NCI-H82 treated with DMSO at 0.1 percent for 48 hours (cell line): Measurements from ENCODE around the gene WDR90.

Experiments
- DNase-seq: peaks from one replicate; lab custom pipeline; 2025; ENCODE audit not compliant: unreplicated experiment; lab: John Stamatoyannopoulos, UW

WDR90 gene

DNA sequence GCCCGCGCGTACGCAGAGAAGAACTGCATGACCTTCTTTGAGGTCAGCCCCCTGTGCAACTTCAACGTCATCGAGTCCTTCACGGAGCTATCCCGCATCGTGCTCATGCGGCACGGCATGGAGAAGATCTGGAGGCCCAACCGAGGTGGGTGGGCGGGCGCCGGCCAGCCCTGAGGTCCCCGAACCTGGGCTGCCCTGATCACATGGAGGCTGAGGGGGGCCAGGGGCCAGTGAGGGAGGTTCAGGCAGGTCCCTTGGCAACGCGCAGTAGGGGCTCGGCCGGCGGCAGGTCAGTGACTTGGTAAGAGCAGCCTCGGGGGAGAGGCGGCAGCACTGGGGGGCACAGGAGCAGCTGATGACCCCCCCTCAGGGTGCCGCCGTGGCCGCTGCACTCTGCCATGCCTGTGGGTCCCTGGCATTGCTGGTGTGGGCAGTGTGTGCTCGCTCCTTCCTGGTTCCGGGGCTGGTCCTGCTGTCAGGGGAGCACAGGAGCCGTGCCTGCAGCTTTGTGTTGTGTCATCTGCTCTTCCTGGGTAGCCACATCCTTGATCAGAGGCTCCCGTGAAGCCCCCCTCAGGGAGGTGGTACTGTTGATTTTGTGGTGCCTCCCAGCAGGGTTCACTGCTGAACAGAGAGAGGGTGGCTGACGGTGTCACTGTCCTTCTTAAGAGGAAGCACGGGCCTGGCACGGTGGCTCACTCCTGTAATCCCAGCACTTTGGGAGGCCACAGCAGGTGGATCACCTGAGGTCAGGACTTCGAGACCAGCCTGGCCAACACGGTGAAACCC, 23.0 kb upstream of the WDR90 start:
- no peak for DNase-seq

DNA sequence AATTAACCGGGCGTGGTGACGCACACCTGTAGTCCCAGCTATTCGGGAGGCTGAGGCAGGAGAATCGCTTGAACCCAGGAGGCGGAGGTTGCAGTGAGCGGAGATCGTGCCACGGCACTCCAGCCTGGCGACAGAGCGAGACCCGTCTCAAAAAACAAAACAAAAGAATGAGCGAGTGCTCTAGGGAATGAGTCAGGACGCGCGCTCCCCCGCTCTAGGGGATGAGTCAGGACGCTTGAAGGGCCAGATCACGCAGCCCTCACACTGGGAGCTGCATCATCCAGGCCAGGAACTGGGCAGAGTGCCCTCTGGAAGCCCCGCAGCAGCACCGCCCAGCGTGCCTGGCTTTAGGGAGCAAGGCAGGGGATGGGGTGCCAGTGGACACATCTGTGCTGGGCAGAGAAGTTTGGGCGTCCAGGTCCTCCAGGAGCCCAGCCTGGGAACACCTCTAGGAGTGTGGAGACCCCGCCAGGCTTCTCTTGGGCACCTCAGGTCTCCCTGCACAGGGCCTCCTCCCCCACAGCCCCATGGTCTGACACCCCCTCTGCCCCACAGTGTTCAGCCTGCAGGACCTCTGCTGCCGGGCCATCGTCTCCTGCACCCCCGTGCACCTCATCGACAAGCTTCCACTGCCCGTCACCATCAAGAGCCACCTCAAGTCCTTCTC, 22.2 kb upstream of the WDR90 start:
- no peak for DNase-seq

DNA sequence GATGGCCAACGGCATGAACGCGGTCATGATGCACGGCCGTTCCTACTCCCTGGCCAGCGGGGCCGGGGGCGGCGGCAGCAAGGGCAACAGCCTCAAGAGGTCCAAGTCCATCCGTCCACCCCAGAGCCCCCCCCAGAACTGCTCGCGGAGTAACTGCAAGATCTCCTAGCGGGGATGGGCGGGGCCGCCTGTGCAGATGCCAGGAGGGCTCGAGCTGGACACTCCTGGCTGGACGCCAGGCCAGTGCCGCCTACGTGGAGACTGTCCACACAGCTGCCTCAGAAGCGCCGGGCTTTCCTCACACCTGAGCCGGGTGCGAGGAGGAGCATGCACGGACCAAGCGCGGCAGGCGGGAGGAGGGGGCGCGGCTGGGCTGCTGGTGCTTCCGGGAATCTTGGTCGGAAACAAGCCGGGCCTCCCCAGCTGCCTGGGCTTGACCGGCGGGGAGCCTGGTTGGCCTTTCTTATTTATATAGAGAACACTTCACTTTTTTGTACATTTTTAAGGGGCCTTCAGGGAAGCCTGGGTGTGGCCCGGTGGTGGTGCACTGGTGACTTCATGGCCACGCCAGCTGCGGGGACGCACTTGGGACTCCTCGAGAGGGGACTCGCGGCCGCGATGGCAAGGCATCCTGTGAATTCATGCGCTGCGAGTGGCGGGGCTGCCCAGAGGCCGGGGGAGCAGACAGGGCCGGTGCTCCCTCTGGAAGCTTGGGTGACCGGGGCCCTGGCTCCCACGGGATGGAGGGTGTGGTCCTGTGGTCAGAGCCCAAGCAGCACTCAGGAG, 21.5 kb upstream of the WDR90 start:
- no peak for DNase-seq

DNA sequence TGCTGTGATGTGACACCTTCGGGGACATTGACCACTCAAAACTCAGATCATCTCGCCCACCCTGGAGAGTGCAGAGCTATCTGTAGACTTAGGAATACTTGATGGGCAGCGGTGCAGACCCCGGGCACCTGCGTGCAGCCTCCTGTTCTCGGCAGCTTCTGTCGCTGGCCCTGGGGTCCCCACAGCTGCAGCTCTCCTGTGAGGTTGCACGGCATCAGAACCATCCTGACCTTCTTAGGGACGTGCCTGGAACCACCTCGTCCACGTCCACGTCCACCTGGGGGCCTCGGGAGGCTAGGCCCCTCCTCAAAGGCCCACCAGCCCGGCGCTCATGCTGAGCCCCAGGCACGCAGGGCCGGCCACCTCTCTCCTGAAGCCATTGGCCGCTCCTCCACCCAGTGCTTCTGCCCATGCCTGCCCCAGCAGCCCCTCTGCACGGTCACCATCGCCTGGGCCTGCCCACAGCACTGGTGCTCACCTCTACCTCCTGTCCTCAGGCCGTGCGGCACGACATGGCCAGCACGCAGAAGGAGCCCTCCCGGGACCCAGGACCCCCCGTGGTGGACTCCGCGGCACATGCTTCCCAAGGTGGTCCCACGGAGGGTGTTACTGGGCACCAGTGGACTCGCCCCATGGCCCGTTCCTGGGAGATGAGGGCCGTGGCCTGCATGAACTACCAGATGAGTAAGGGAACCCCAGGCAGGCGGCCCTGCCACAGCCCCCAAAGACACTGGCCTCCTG, 20.7 kb upstream of the WDR90 start:
- DNase-seq: no peak

DNA sequence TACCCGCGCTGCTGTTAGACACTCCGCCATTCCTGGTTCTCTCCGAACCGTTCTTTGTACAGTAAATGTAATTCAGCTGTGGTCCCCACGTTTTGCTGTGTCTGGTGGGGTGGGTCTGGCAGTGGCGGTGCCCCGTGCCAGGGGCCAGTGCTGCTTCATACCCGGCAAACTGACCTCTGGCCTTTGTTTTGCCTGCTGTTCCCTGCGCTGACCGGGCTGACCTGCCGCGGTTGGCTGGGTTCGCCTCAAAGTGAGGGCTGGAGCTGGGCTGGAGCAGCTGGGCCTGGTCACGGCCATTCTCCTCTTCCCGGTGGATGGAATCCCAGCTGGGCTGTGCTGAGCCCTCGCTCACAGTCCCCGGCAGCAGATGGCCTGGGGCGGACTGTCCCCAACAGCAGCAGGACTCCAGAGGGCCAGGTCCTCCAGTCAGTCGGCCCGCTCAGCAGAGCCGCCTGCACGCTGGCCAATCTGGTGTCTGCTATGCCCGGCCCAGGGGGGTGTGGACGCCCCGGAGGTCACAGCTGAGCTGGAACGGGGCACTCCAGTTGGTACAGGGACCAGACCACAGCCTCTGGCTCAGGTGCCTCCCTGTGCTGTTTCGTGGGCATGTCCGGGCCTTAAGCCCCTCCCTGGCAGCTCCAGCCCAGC, 19.9 kb upstream of the WDR90 start:
- peak; percentile 31 for DNase-seq

DNA sequence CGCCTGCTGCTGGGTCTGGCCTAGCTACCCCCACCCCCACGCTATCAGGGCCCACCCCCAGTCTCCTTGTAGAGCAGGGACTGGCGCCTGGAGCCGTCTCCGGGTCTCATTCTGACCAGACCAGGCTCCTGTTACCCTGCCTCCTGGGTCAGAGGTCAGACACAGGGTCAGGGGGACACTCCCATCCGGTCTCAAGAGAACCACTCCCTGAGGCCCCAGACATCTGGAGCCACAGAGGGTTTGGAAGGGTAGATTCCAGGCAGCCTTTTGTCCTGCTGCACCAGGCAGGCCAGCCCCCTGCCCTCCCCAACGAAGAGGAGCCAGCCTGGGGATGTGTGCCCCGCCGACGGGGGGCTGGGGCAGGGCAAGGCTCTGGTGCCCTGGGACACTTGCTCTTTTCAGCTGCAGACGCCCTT, 19.3 kb upstream of the WDR90 start:
- DNase-seq: no peak

DNA sequence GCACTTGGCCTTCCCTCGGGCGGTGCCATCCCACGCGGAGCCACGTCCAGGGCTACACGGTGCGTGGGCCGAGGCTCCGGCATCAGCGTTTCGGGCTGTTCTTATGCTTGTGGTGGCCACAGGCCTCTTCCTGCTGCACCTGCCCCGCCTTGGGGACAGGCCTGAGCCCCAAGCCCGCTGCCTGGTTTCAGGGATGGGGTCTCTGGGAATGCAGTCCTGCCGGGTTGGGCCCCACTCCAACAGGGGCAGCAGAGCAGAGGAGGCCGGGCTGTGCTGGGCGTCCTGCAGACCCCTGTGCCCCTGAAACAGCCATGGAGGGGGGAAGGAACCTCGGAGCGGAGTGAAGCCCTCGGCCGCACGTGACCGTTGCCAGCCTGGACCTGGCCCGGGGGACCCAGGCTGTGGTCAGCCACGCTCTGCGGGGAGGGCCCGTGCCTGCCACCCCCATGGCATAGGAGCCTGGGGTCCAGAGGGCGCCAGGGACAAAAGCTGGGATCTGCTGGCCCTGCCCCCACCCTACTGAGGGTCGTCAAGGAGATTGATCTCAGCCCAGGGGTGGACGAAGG, 18.8 kb upstream of the WDR90 start:
- DNase-seq: no peak

DNA sequence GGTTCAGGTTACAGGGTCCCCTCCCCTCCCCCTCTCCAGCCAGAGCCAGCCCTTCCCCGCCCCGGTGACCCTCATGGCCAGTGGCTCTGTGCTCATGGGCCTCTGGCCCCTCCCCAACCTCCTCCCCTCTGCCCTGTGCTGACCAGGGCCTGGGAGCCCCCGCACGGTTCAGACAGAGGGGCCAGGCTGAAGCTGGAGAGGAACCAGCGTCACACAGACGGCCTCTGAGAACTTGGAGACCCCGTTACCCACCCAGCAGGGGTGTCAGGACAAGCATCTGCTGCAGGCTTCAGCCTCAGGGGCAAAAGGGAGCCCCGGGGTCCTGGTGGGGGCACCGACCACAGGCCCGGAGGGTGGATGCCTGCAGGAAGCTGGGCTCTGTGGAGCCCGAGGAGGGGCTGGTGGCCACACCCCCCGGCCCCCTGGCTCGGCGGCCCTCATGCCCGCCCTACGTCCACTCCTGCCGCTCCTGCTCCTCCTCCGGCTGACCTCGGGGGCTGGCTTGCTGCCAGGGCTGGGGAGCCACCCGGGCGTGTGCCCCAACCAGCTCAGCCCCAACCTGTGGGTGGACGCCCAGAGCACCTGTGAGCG, 18.3 kb upstream of the WDR90 start, which contains the start of gene WFIKKN1:
WFIKKN1 (plus strand) TSS at position 171 of the 591 bp plus-strand sequence; CDS start at position 440, 269 bp downstream.
- DNase-seq: no peak

DNA sequence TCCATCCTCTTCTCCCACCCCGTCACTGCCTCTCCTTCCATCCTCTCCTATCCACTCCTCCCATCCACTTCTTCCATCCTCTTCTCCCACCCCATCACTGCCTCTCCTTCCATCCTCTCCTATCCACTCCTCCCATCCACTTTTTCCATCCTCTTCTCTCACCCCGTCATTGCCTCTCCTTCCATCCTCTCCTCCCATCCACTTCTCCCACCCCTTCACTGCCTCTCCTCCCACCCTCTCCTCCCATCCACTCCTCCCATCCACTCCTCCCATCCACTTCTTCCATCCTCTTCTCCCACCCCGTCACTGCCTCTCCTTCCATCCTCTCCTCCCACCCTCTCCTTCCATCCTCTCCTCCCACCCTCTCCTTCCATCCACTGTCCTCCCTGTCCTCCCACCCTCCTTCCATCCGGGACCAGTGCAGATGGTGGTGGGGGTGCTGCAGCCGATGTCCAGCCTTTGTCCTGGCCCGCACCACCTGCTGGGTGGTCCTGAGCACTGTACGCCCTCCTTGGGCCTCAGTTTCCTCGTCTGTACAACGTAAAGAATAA, 17.3 kb upstream of the WDR90 start:
- no peak for DNase-seq

DNA sequence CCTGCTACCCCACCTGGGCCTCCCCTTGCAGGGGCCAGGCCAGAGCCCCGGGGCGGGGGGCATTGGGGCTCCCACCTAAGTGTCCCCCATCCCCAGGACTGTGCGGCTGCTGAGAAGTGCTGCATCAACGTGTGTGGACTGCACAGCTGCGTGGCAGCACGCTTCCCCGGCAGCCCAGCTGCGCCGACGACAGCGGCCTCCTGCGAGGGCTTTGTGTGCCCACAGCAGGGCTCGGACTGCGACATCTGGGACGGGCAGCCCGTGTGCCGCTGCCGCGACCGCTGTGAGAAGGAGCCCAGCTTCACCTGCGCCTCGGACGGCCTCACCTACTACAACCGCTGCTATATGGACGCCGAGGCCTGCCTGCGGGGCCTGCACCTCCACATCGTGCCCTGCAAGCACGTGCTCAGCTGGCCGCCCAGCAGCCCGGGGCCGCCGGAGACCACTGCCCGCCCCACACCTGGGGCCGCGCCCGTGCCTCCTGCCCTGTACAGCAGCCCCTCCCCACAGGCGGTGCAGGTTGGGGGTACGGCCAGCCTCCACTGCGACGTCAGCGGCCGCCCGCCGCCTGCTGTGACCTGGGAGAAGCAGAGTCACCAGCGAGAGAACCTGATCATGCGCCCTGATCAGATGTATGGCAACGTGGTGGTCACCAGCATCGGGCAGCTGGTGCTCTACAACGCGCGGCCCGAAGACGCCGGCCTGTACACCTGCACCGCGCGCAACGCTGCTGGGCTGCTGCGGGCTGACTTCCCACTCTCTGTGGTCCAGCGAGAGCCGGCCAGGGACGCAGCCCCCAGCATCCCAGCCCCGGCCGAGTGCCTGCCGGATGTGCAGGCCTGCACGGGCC, 16.5 kb upstream of the WDR90 start:
- no peak for DNase-seq

DNA sequence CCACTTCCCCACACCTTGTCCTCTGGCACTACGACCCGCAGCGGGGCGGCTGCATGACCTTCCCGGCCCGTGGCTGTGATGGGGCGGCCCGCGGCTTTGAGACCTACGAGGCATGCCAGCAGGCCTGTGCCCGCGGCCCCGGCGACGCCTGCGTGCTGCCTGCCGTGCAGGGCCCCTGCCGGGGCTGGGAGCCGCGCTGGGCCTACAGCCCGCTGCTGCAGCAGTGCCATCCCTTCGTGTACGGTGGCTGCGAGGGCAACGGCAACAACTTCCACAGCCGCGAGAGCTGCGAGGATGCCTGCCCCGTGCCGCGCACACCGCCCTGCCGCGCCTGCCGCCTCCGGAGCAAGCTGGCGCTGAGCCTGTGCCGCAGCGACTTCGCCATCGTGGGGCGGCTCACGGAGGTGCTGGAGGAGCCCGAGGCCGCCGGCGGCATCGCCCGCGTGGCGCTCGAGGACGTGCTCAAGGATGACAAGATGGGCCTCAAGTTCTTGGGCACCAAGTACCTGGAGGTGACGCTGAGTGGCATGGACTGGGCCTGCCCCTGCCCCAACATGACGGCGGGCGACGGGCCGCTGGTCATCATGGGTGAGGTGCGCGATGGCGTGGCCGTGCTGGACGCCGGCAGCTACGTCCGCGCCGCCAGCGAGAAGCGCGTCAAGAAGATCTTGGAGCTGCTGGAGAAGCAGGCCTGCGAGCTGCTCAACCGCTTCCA, 15.7 kb upstream of the WDR90 start:
- no peak for DNase-seq

DNA sequence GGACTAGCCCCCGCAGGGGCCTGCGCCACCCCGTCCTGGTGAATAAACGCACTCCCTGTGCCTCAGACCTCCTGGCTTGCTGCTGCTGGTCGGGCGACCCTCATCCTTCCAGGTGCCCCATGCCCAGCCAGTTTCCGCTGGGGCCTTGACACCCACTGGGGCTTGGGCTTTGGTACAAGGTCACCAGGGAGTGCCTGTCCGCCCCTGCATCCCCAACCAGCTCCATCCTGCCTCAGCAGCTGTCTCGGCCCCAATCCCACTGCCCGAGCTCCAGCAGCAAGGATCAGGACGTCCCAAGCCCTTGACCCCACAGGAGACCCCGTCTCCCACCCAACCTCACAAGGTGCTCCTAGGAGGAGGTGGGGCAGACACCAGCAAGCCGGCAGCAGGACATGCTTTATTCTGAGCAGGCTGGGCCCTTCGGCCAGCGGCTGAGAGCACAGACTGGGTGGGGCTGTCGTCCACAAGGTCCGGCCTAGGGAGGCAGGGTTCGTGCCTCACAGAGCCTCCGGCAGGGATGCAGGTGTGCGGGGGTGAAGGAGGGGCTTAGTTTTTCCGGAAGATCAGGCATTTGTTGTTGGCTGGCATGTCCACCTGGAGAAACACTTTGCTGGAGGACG, 15.0 kb upstream of the WDR90 start:
- DNase-seq: no peak

DNA sequence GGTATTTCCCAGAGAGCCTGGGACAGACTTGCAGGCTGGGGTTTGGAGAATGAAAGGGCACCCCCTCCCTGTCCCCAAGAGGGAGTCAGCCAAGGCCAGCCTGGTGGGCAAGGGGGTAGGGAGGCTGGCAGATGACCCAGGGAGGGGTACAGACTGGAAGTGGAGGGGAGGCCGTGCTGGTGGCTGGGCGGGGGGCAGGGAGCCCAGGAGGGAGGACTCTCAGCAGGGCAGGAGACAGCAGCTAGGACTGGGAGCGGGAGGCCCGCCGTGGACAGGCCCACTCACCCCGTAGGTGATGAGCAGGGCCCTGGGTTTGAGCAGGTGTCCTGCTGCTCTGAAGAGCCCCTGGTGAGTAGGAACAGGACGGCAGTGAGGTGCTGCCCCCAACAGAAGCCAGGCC, 14.2 kb upstream of the WDR90 start:
- no peak for DNase-seq

DNA sequence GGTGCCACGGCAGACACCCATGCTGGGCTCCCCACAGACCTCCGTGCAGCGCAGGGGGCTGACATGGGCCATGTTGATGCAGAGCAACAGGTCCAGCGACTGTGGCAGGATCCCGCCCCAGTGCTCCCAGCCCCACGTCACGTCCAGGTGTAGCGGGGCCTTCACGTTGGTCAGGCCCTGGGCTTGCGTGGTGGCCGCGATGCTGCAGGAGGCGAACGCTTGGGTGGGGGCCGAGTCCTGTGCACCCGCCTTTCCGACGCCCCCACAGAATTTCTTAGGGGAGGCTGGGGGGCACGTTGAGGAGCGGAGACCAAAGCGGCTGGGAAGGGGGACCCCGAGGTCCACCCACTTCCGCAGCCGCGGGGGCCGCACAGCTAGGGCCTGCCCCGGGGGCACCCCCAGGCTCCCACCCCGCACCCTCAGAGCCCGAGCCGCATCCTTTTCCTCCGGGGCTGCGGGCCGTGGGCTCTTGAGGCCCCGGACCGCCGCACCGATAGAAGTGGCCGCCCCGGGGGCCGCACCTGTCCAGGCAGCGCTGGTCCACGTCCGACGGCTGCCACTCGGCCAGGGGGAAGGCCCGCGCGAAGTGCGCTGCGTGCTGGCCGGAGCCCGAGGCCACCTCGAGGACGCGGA, 13.5 kb upstream of the WDR90 start:
- no peak for DNase-seq

DNA sequence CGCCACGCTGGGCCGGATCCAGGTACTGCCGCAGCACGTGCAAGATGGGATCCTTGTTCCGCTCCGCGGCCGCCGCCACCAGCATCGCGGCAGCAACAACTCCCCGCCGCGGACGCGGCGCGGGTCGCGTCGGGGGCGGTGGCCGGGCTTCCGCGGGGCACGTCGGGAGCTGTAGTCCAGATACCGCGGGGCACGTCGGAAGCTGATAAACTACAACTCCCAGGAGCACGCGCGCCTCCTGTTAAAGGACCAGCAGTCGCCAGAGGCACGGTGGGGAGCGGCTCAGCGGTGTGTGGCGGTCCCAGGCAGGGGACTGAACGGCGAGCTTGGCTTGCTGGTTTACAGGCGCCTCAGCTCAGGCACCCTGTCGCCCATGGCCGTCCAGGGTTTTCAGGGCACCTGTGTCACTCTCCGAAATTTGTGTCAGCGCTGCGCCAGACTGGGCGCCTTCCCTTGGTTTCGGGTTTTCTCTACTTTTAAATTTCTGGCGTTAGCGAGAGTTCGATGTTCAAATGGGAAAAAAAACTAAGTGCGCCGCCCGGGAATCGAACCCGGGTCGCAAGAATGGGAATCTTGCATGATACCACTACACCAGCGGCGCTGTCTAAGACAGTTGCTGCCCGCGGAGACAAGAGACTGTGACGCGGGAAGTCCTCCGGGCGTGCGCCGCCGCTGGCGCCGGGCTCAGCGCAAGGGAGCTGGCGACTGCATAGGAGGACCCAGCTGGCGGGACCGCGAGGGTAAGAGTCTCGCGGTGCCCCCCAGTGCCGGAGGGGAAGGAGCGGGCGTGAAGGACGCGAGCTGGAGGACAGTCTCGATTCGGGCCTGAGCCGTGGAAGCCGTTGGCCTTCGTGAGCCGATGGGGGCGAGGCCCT, 12.7 kb upstream of the WDR90 start, which contains the start of gene METTL26:
METTL26 (minus strand) TSS at position 100 of the 875 bp plus-strand sequence; CDS start at position 85, 15 bp downstream.
- DNase-seq: peak; percentile 85
